HCT116 (cell line): ENCODE measurements around the gene OSTF1.

Source experiments
- EGR1 ChIP-seq: IDR thresholded peaks from 2 replicates; pipeline ENCODE4 v1.6.1; 2012; ENCODE audit warnings: low read depth
- ELF1 ChIP-seq: IDR thresholded peaks from 2 replicates; pipeline ENCODE4 v1.6.1; 2012; ENCODE audit warnings: low read depth, borderline replicate concordance
- EZH2 ChIP-seq: fragments of 200-600 bp; sonication (generic); IDR thresholded peaks from 2 replicates; pipeline ENCODE4 v1.6.1; 2017; ENCODE audit warnings: antibody characterized with exemption, mixed run types
- JUND ChIP-seq: IDR thresholded peaks from 2 replicates; pipeline ENCODE4 v1.6.1; 2012
- TCF7L2 ChIP-seq: IDR thresholded peaks from 2 replicates; pipeline ENCODE4 v1.7.0; 2011; ENCODE audit warnings: borderline replicate concordance, inconsistent platforms; ENCODE audit not compliant: insufficient read depth, insufficient read length; ENCODE audit errors: extremely low read depth
- ZNF274 ChIP-seq: fragments of 200-500 bp; sonication (Bioruptor generic); IDR thresholded peaks from 2 replicates; pipeline ENCODE4 v1.6.1; 2014; ENCODE audit warnings: mild to moderate bottlenecking, low read depth, low read length, inconsistent platforms
- TF ChIP-seq, protein P1 (sequence below), 3 experiments: fragments of 200-600 bp in 1 of 3; sonication (generic) in 1 of 3; IDR thresholded peaks in 2 of 3; conservative IDR thresholded peaks in 1 of 3; 2 replicates each; pipeline ENCODE4 v1.5.1; 2012 to 2017; ENCODE audit warnings: low read depth in 2 of 3, low read length in 2 of 3, antibody characterized with exemption in 1 of 3, borderline replicate concordance in 1 of 3, control low read depth in 1 of 3, mild to moderate bottlenecking in 1 of 3, mixed read lengths in 1 of 3, mixed run types in 1 of 3, moderate library complexity in 1 of 3; ENCODE audit not compliant: insufficient read depth in 1 of 3
- TF ChIP-seq, protein P2 (sequence below): IDR thresholded peaks from 2 replicates; pipeline ENCODE4 v1.6.1; 2012; ENCODE audit warnings: low read depth

DNA sequence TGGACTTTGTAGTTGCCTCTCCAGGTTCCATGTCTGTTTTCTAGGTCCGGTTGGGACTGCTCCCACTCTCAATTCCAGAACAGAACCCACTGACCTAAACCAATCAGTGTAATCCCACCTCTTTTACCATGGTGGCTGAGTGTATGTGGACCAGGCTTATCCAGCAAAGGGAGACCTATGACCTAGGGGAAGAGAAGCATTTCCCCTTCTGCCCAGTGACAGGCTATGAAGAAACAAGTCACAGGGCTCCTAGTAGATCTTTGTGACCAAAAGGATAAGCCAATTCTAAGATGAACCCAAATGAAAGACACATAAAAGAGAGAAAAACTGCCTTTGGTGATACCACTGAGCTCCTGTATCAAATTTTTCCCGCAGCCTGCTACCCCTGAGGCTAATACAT is 6.7 kb upstream of the OSTF1 start:
- TF ChIP-seq, protein P1, sequence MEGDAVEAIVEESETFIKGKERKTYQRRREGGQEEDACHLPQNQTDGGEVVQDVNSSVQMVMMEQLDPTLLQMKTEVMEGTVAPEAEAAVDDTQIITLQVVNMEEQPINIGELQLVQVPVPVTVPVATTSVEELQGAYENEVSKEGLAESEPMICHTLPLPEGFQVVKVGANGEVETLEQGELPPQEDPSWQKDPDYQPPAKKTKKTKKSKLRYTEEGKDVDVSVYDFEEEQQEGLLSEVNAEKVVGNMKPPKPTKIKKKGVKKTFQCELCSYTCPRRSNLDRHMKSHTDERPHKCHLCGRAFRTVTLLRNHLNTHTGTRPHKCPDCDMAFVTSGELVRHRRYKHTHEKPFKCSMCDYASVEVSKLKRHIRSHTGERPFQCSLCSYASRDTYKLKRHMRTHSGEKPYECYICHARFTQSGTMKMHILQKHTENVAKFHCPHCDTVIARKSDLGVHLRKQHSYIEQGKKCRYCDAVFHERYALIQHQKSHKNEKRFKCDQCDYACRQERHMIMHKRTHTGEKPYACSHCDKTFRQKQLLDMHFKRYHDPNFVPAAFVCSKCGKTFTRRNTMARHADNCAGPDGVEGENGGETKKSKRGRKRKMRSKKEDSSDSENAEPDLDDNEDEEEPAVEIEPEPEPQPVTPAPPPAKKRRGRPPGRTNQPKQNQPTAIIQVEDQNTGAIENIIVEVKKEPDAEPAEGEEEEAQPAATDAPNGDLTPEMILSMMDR (IDR thresholded peaks at IDR 0.05 in 2 of 3, conservative IDR thresholded peaks at IDR 0.05 in 1 of 3; ENCODE audit: borderline replicate concordance in 1 of 3, insufficient read depth in 1 of 3, low read depth in 2 of 3, low read length in 2 of 3): no peak
- no peak for TF ChIP-seq ZNF274
- TF ChIP-seq, protein P2, sequence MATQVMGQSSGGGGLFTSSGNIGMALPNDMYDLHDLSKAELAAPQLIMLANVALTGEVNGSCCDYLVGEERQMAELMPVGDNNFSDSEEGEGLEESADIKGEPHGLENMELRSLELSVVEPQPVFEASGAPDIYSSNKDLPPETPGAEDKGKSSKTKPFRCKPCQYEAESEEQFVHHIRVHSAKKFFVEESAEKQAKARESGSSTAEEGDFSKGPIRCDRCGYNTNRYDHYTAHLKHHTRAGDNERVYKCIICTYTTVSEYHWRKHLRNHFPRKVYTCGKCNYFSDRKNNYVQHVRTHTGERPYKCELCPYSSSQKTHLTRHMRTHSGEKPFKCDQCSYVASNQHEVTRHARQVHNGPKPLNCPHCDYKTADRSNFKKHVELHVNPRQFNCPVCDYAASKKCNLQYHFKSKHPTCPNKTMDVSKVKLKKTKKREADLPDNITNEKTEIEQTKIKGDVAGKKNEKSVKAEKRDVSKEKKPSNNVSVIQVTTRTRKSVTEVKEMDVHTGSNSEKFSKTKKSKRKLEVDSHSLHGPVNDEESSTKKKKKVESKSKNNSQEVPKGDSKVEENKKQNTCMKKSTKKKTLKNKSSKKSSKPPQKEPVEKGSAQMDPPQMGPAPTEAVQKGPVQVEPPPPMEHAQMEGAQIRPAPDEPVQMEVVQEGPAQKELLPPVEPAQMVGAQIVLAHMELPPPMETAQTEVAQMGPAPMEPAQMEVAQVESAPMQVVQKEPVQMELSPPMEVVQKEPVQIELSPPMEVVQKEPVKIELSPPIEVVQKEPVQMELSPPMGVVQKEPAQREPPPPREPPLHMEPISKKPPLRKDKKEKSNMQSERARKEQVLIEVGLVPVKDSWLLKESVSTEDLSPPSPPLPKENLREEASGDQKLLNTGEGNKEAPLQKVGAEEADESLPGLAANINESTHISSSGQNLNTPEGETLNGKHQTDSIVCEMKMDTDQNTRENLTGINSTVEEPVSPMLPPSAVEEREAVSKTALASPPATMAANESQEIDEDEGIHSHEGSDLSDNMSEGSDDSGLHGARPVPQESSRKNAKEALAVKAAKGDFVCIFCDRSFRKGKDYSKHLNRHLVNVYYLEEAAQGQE: no peak
- TF ChIP-seq EZH2: no peak
- TF ChIP-seq TCF7L2: no peak
- TF ChIP-seq ELF1: no peak
- no peak for TF ChIP-seq JUND
- no peak for TF ChIP-seq EGR1
